GM21723 (cell line): ENCODE data around the gene KRTAP12-2.

Source experiments
- ATAC-seq: cut with Tn5 transposase; IDR thresholded peaks from one replicate; pipeline ENCODE4 v1.9.1; 2021; ENCODE audit warnings: mild to moderate bottlenecking, moderate library complexity; ENCODE audit not compliant: unreplicated experiment

The KRTAP12-2 gene, protein sequence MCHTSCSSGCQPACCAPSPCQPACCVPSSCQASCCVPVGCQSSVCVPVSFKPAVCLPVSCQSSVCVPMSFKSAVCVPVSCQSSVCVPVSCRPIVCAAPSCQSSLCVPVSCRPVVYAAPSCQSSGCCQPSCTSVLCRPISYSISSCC

GRCh38 chr21:44666401-44667320, at the start of gene KRTAP12-2:
Gene KRTAP12-2, minus strand, starts transcription at chr21:44666927. Its CDS starts 41 bp downstream, at chr21:44666886.
- ATAC-seq = no peak

DNA sequence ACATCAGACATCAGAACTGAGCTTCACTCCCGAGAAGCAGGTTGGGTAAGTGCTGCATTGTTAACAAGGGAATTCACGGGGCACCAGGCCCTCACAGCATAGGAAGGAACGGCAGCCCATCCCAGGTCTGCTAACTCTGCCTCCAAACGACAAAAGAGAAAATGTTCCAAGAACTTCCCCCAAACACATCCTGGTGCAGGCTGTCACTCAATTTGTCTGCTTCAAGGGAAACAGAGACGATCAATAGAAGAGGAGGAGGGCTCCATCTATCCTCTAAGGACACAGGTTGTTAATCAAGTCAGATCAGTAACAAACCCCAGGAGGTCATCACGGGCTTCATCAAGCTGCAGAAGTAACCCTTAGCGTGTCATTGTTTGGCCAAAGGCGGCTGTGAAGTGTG, 48.2 kb upstream of the KRTAP12-2 start:
- no peak for ATAC-seq

DNA sequence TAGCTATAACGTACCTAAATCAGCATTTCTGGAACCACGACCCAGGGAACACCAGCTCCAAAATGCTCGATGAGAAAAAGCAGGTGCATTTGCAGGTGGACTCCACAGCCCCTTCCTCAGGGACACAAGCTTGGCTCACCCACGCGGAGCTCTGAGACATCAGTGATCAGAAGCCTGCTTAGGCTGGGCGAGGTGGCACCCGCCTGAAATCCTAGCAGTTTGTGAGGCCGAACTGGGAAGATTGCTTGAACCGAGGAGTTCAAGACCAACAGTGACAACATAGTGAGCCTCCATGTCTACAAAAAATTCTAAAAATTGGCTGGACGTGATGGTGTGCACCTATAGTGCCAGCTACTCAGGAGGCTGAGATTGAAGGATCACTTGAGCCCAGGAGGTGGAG, 47.1 kb upstream of the KRTAP12-2 start:
- no peak for ATAC-seq

DNA sequence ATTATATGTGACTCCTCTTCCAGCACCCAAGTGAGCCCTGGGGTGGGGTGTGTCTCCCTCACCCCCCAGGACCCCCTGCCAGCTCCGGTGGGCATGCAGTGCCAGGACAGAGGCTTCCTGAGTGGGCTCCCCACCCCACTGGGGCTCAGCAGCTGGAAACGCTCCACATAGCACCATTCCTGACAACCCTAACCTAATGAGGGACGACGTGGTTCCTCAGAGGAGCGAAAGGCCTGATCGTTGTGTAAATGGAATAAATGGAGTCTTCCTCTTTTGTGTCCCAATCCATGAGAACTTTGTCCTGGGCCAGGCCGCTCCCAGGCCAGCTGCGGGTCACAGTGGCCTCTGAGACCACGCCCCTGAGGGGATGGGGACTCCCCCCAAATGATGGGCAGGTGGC, 46.4 kb upstream of the KRTAP12-2 start:
- no peak for ATAC-seq

DNA sequence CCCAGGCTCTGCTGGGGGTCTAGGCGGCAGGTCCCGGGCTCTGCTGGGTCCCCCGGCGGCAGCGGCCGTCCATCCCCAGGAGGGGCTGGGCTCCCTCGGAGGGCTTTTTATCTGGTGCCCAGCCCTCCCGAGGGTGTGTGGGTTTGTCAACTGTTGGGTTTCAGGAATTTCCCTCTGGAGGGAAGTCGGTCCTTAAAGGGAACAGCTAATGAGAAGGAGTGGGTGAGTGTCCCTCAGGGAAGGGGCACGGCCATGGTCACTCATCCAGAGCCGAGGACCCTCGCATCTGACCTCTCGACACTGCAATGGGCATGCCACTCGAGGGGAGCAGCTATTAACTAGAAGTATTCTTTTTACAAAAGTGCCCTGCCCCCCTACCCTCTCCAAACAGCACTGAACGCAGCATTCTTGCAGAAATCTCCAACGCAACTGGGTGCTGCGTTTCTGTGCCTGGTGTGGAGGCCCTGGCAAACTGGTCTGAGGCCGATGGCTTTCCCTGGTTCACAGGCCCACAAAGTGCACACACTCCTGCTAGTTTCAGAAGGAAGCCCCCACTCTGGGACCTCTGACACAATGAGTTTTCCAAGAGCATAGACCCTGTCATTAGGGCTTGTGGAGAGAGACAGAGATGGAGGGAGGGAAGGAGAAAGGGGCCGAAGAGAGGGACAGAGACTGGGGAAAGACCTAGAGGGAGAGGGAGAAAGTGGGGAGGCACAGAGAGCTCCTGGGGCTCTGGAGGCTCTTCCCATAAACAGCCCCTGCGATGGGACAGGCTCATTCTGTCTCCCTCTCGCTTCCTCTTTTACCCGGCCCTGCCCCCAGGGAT, 45.7 kb upstream of the KRTAP12-2 start:
- no peak for ATAC-seq

GRCh38 chr21:44711327-44712202, 44.8 kb upstream of the KRTAP12-2 start, which contains the start of gene TSPEAR:
Gene TSPEAR, minus strand, starts transcription at chr21:44711572. Its CDS starts 58 bp downstream, at chr21:44711514.
- ATAC-seq = no peak

DNA sequence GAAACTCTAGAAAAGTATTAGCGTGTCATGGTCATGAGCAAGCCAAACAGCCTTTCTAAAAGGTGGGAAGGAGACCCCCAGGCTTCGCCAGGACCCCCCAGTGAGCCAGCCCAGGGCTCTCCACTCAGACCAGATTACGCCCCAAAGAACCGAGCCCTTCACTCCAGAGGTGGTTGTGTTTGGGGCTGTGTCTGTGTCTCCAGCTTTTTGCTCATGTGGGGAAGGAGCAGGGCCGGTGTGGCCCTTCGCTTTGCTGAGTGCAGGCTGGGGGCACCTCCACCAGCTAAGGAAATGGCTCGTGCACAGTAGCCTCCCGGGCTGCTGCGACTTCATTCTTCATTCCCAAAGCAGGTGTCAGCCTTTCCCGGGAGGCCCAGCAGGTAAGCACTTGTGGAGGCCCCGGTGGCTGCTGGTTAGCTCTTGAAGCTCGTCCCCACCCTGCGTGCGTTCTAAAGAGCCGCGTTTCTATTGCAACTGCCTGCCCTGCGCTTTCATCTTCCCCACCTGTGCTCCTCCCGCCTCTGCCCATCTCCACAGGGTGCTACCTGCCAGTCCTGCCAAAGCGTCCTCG, 44.1 kb upstream of the KRTAP12-2 start:
- no peak for ATAC-seq

DNA sequence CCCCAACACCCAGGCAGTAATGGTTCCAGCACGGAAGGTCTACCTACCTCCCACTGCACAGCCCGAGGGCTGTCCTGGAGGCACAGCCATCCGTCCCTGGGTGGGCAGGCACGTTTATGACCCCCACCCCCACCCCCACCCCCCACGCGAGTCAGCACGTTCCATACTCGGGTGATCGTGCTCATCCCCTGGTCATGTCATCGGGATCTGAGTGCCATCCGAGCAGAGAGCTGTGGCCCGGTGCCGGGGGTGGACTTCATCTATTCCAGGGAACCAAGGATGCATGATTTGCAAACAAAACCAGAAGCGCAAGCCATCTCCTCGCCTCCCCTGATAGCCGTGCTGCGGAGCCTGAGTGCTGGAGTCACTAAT, 43.6 kb upstream of the KRTAP12-2 start:
- no peak for ATAC-seq

- no peak for ATAC-seq
Measured at GRCh38 chr21:44709426-44710293, 42.9 kb upstream of the KRTAP12-2 start.

GRCh38 chr21:44708866-44709425, 42.2 kb upstream of the KRTAP12-2 start:
- no peak for ATAC-seq

DNA sequence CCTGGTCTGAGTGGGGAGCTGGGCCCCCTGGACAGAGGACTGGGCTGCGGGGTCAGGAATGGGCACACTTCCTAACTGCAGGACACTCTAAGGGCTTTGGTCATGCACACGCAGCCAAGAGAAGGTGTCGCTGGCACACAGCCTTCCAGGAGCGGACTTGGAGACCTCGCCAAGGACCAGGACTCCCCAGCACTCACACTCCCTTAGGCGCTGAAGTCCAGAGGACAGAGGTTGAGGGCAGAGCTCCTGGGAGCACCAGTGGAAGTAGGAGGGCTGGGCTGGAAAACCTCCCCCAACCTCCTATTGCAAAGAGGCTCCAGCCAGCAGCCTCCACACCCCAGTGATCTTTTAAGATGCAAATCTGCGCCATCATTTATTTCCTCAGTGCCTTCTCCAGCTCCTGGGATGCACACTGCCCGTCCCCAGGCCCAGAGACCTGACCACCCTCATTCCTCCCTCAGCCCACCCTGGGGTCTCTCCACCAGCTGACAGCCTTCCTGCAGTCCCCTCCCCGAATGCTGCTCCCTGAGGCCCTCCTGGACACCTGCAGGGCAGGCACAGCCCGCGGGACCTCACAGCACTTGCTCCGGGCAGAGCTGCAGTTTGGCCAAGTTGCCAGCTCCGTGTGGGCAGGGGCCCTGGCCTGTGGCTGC, 41.6 kb upstream of the KRTAP12-2 start:
- no peak for ATAC-seq

- ATAC-seq = no peak
Measured at GRCh38 chr21:44706706-44707581, 40.2 kb upstream of the KRTAP12-2 start.

DNA sequence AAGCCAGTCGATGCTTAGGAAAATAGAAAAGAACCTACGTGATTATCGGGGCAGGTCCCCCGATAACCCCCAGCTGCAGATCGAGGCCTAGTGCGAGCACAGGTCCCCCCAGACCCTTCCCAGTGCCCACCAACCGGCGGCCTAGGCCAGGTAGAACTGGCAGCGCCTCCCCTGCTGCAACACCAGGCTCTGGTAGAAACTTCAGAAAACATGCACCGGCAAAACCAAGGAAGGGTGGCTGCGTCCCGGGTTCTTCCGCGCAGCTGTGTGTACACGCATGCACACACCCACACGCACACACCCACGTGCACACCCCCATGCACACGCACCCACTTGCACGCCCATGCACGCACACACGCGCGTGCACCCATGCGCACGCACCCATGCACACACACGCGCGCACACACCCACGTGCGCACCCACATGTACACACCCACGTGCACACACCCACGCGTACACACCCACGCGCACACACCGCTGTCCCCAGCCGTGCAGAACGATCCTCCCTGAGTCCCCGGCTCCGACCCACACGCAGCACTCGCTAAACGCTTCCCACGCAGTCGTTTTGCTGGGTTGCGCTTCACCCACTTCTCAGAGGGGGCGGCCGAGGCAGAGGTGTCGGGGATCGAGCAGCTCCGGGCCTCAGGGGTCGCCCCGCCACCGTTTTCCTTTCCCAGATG, 39.4 kb upstream of the KRTAP12-2 start:
- no peak for ATAC-seq

DNA sequence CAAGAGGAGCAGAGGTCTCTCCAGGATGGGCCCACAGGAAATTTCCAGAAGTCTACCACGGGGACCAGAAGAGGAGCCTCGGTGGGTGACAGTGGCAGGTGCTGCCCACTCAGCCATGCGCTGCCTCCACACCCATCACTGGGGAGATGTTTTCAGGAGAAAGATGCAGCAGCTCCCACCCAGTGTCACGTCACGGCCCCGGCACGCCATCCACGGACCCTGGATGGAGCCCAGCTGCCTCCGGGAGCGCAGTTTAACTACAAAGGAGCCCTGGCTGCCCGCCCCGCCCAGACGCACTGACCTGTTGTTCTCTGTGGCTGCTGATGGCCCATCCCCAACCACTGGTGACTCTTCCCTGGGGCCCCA, 37.9 kb upstream of the KRTAP12-2 start:
- no peak for ATAC-seq

GRCh38 chr21:44703731-44704635, 37.3 kb upstream of the KRTAP12-2 start:
- no peak for ATAC-seq
